SK-N-MC (cell line): ENCODE data around the gene PTN.

Experiments
- DNase-seq: peaks from one replicate; pipeline ENCODE4 v3.0.0-alpha.2; 2011; ENCODE audit warnings: low read depth, low spot score
- H3K27ac ChIP-seq: fragments of 200-600 bp; sonication (generic); 2 replicates; pipeline ENCODE4 v1.5.1; 2016; ENCODE audit warnings: mixed run types
- H3K36me3 ChIP-seq: fragments of 200-600 bp; sonication (generic); 2 replicates; pipeline ENCODE4 v1.6.1; 2017; ENCODE audit warnings: antibody characterized with exemption, low read length, mixed read lengths; ENCODE audit not compliant: insufficient read depth
- H3K4me3 ChIP-seq: fragments of 200-600 bp; sonication (generic); 2 replicates; pipeline ENCODE4 v1.5.1; 2016
- H3K9ac ChIP-seq: fragments of 200-600 bp; sonication (generic); 2 replicates; pipeline ENCODE4 v1.8.0; 2017; ENCODE audit warnings: mixed run types, mixed read lengths; ENCODE audit not compliant: insufficient read length
- H3K9me3 ChIP-seq: fragments of 200-600 bp; sonication (generic); 2 replicates; pipeline ENCODE4 v1.6.1; 2017; ENCODE audit warnings: low read depth, mild to moderate bottlenecking, antibody characterized with exemption, low read length, moderate library complexity, mixed read lengths
- EZH2 ChIP-seq: fragments of 200-600 bp; sonication (generic); IDR thresholded peaks from one replicate; pipeline ENCODE4 v1.6.1; 2017; ENCODE audit warnings: antibody characterized with exemption
- FOXP2 ChIP-seq: optimal IDR thresholded peaks from 2 replicates; pipeline ENCODE3; 2011; ENCODE audit warnings: mild to moderate bottlenecking, moderate library complexity; ENCODE audit not compliant: insufficient read depth; ENCODE audit errors: extremely low read length, control extremely low read depth
- POLR2AphosphoS5 ChIP-seq: IDR thresholded peaks from 2 replicates; pipeline ENCODE4 v1.6.1; 2012; ENCODE audit warnings: mild to moderate bottlenecking, low read depth, low read length, borderline replicate concordance

Gene PTN

GRCh38 chr7:137343281-137343841 lies at the start of gene PTN:
Gene PTN (minus strand): TSS chr7:137343733. CDS start chr7:137254973, 88,760 bp downstream.
- Histone ChIP-seq H3K36me3 (no peaks in the 10 kb centered on the region), H3K9ac (no peak within 1 kb of the TSS), H3K27ac (no peak within 1 kb of the TSS), H3K4me3 (no peak within 1 kb of the TSS), H3K9me3 (no peaks in the 10 kb centered on the region)
- no peak for TF ChIP-seq FOXP2
- TF ChIP-seq POLR2AphosphoS5: no peak
- TF ChIP-seq EZH2: no peak
- no peak for DNase-seq

DNA sequence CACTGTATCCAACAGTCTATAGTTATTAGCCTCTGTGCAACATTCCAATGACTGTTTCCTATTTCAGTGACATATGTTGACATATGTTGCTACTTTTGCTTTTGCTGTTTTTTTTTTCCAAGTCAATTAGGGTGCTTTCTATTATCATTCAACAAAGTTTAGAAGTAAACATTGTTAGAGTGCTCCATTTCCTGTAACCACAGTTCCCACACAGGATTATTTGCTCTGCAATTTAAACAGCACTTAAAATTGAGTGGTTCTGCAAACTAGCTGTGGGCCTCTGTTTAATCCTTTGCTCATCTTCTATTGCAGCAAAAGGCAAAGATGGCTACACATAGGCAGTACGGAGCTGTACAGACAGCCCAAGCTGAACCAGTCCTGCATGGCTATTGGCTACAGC lies 46.5 kb upstream of the PTN start:
- no peak for DNase-seq
- H3K4me3 ChIP-seq: no peak overlapping the region
- H3K36me3 ChIP-seq: no peaks in the 10 kb centered on the region
- TF ChIP-seq EZH2 (no peak), POLR2AphosphoS5 (no peak), FOXP2 (no peak)
- H3K27ac ChIP-seq: no peak overlapping the region
- H3K9ac ChIP-seq: no peak overlapping the region
- no peaks in the 10 kb centered on the region for H3K9me3 ChIP-seq

- no peaks in the 10 kb centered on the region for H3K9me3 ChIP-seq
- H3K36me3 ChIP-seq: no peaks in the 10 kb centered on the region
- H3K9ac ChIP-seq: no peak overlapping the region
- H3K27ac ChIP-seq: no peak overlapping the region
- DNase-seq: no peak
- H3K4me3 ChIP-seq: no peak overlapping the region
- TF ChIP-seq POLR2AphosphoS5: no peak
- TF ChIP-seq EZH2: no peak
- TF ChIP-seq FOXP2: no peak
Observed at GRCh38 chr7:137388916-137389315, 45.4 kb upstream of the PTN start.

DNA sequence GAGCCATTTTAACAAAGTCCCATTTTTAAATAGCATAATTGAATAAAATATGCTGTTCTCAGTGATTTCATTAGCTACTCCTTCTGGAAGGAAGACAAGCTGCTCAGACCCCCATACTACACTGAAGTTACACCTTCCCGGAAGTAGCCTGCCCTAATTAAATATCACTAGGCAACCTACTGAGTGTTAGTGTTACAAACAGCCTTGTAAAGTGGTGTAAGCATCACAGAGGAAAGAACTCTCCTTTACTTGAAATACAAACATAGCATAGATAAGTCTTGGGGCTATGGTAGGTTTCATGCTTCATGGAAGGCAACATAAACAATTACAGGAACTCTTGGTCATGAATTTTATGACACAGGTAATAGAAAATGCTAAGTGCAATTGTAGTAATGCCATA lies 43.4 kb upstream of the PTN start:
- TF ChIP-seq FOXP2 (no peak), EZH2 (no peak), POLR2AphosphoS5 (no peak)
- H3K4me3 ChIP-seq: no peak overlapping the region
- no peaks in the 10 kb centered on the region for H3K36me3 ChIP-seq
- H3K9me3 ChIP-seq: no peaks in the 10 kb centered on the region
- no peak for DNase-seq
- no peak overlapping the region for H3K9ac ChIP-seq
- no peak overlapping the region for H3K27ac ChIP-seq

DNA sequence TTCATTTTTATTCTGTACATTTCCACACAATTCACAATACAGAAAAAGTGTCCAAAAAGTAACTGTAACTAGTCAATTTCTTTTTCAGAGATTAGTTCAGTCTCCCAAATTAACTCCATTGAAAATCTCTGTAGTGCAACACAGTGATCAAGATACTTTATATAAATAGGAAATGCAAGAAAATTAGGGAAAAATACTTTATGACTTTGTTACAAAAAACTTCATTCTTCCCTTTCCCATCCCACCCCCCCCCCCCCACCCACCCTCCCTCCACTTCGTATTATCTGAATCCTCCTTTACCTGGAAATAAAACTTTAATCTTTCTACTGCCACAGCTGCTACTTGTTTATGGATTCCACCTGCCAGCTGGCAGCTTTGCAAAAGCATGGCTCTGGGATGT lies 37.5 kb upstream of the PTN start:
- no peak for DNase-seq
- Histone ChIP-seq H3K27ac (no peak overlapping the region), H3K4me3 (no peak overlapping the region), H3K9me3 (no peaks in the 10 kb centered on the region), H3K9ac (no peak overlapping the region), H3K36me3 (no peaks in the 10 kb centered on the region)
- TF ChIP-seq EZH2 (no peak), POLR2AphosphoS5 (no peak), FOXP2 (no peak)

DNA sequence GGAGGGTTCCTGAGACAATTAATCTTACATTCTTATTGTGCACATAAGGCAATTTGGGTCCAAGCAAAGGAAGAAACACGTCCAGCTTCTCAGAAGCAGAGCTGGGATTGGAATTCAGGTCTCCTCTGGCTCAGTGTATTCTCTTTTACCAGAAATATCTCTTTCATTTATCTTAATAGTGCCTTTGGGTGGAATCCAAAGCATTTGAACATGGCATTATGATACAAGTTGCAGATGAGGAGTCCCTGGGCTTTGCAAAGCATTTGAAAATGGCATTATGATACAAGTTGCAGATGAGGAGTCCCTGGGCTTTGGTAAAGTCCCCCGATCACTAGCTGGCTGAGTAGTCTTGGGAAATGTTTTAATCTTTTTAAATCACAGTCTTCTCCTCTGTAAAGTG lies 30.0 kb upstream of the PTN start:
- peak overlapping the region; percentile 36 for H3K4me3 ChIP-seq
- no peak for TF ChIP-seq EZH2
- TF ChIP-seq POLR2AphosphoS5: no peak
- TF ChIP-seq FOXP2: no peak
- no peaks in the 10 kb centered on the region for H3K9me3 ChIP-seq
- DNase-seq: no peak
- H3K9ac ChIP-seq: peak overlapping the region; percentile 33
- H3K27ac ChIP-seq: peak overlapping the region; percentile 83
- H3K36me3 ChIP-seq: no peaks in the 10 kb centered on the region

DNA sequence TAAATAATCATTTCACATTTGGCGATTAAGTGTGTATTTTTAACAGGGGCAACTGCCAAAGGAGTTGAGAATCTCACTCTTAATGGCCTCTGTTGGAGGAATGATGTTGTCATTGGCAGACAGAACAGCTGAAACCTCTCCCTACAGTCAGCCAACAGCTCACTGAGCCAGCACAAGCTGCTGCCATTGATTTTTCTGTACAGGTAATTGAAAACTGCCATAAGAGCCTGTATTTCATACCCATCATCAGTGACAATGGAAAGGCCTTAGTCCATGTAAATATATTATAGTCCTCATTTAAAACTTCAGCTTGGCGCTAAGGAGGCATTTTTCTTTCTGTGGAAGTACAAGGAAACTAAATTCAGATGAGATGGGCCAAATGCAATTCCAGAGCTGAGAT lies 28.1 kb upstream of the PTN start:
- Histone ChIP-seq H3K27ac (no peak overlapping the region), H3K9me3 (no peaks in the 10 kb centered on the region), H3K4me3 (no peak overlapping the region), H3K9ac (no peak overlapping the region), H3K36me3 (no peaks in the 10 kb centered on the region)
- no peak for DNase-seq
- TF ChIP-seq POLR2AphosphoS5 (no peak), EZH2 (no peak)

DNA sequence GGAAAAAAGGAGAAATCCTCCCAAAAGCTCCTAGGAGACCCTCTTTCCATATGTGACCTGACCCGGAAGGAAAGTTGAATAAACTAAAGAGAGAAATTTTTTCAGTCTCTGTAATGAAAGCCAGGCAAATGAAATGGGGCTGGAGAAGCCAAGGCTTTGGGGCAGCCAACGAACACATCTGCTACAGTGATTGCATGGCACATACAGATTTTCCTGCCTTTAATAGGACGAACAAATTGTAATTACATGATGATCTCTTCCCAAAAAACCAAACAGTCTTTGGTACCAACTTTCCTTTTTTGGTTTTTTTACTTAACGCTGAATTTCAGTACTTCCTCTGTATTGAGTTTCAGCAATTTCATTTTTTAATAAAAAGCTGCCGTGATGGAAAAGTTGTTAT lies 23.5 kb upstream of the PTN start:
- Histone ChIP-seq H3K27ac (no peak overlapping the region), H3K36me3 (no peaks in the 10 kb centered on the region), H3K9ac (no peak overlapping the region), H3K9me3 (no peaks in the 10 kb centered on the region), H3K4me3 (no peak overlapping the region)
- TF ChIP-seq POLR2AphosphoS5 (no peak), FOXP2 (no peak)
- DNase-seq: no peak

GRCh38 chr7:137363683-137364082 lies 20.1 kb upstream of the PTN start:
- Histone ChIP-seq H3K36me3 (no peaks in the 10 kb centered on the region), H3K9me3 (peaks cover 10% of the 10 kb centered on the region; the same call in 1 of the 2 replicates), H3K9ac (no peak overlapping the region), H3K27ac (no peak overlapping the region), H3K4me3 (no peak overlapping the region)
- no peak for DNase-seq
- no peak for TF ChIP-seq POLR2AphosphoS5
- TF ChIP-seq EZH2: no peak
- TF ChIP-seq FOXP2: no peak
